Measurements from ENCODE around the gene AGPAT2. TPM values are rescaled to one million over a fixed set of nuclear protein-coding genes. Genes with fewer than 3 reads are reported as not detected.
A peak's percentile ranks its signal among the peaks of the same experiment; 100 is the strongest.

Gene AGPAT2
- total and polyA plus RNA-seq, 2 donors (not counting 1 experiment from before 2014, with no cell fraction given): 25.1 to 28.4 TPM

GRCh38 chr9:136733611-136734010, 46.4 kb upstream of the AGPAT2 start:
- H3K27me3 Mint-ChIP-seq: no peaks in the 10 kb centered on the region
- H3K27ac Mint-ChIP-seq: peak overlapping the region; percentile 47
- intact Hi-C loops (cut with micrococcal nuclease): no loop called here
- CTCF ChIA-PET: no interaction called here
- Histone ChIP-seq H3K4me1 (ENCODE audit: control insufficient read depth in 2 of 2, insufficient read depth in 2 of 2, low read length in 2 of 2) (peaks cover 5 to 9% of the 10 kb centered on the region in 2 donors), H3K9ac (ENCODE audit: low read length) (no peak overlapping the region), H3K27ac (ENCODE audit: low read length in 2 of 2) (no peak overlapping the region), H3K27me3 (replicated peaks in 1 of 4; ENCODE audit: control extremely low read depth in 1 of 4, control insufficient read depth in 3 of 4, insufficient read depth in 4 of 4, low read length in 3 of 4) (no peaks in the 10 kb centered on the region), H3K9me3 (ENCODE audit: control extremely low read depth in 1 of 3, control insufficient read depth in 2 of 3, insufficient read depth in 1 of 3, low read length in 2 of 3) (no peaks in the 10 kb centered on the region), H4K20me1 (ENCODE audit: control insufficient read depth, insufficient read depth, low read length, poor library complexity, severe bottlenecking) (peaks cover 5% of the 10 kb centered on the region), H3K4me3 (ENCODE audit: control extremely low read depth in 1 of 5, extremely low read depth in 1 of 5, insufficient read depth in 1 of 5, low read depth in 2 of 5, low read length in 4 of 5) (no peak overlapping the region), H3K79me2 (ENCODE audit: control insufficient read depth, insufficient read depth, low read length) (no peaks in the 10 kb centered on the region), H2AFZ (ENCODE audit: insufficient read depth, low read depth, low read length, poor library complexity, severe bottlenecking) (no peak overlapping the region), H3K36me3 (replicated peaks in 1 of 2; ENCODE audit: control extremely low read depth in 1 of 2, control insufficient read depth in 1 of 2, extremely low read depth in 1 of 2, insufficient read depth in 2 of 2, low read length in 1 of 2) (peaks cover 0 to 6% of the 10 kb centered on the region in 2 experiments), H3K4me2 (replicated peaks; ENCODE audit: low read depth, low read length, poor library complexity, severe bottlenecking) (no peak overlapping the region)
- ATAC-seq (ENCODE audit: low read depth) (no peak), DNase-seq (no peak)
- POLR2A ChIA-PET: no interaction called here
- no peaks in the 10 kb centered on the region for H3K9me3 Mint-ChIP-seq (ENCODE audit: insufficient read depth)
- peaks cover 18% of the 10 kb centered on the region for H3K4me1 Mint-ChIP-seq
- 97% methylated on average over 12 of the region's 12 CpGs for WGBS (ENCODE audit: insufficient coverage)
- H3K4me3 Mint-ChIP-seq: no peak overlapping the region
- TF ChIP-seq CTCF (IDR thresholded peaks at IDR 0.05) (no peak), EZH2 (IDR thresholded peaks at IDR 0.05; ENCODE audit: borderline replicate concordance, insufficient read depth, low read depth, low read length, poor library complexity, severe bottlenecking) (no peak)

DNA sequence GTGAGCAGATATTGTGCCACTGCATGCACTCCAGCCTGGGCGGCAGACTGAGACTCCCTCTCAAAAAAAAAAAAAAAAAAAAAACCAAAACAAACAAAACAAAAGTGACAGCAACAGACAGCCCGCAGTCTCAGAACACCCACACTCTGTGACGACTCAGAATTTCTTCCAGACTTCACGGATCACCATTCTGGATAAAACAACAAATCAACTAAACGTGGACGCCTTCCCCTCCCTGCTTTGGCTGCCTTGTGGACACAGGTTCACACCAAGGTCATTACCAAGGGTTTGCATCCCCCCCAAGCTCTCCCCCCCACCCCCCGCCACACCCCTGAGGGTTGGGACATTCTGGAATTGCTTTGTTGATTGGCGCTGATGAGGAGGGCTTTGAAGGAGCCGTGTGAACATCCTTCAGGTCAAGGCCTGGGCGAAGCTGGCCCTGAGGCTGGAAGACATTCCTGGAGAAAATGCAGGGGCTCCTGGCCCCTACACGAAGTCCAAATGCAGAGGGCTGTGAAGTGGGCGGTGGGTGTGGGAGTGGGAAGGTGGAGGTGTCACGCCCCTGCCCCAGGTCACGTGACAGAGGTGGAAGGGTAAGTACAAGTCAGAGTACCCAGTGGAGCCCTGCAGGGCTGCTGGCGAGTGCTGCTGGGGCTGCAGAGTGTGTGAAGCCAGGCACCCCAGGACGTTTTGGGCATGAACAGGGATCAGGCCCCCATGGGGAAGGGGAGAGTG, 45.4 kb upstream of the AGPAT2 start:
- Mint-ChIP-seq H3K9me3 (ENCODE audit: insufficient read depth) (no peaks in the 10 kb centered on the region), H3K27me3 (no peaks in the 10 kb centered on the region), H3K27ac (peak overlapping the region; percentile 26), H3K4me1 (peaks cover 18% of the 10 kb centered on the region), H3K4me3 (no peak overlapping the region)
- ATAC-seq (ENCODE audit: low read depth) (no peak), DNase-seq (no peak)
- Histone ChIP-seq H2AFZ (ENCODE audit: insufficient read depth, low read depth, low read length, poor library complexity, severe bottlenecking) (no peak overlapping the region), H3K4me3 (ENCODE audit: control extremely low read depth in 1 of 5, extremely low read depth in 1 of 5, insufficient read depth in 1 of 5, low read depth in 2 of 5, low read length in 4 of 5) (no peak overlapping the region), H4K20me1 (ENCODE audit: control insufficient read depth, insufficient read depth, low read length, poor library complexity, severe bottlenecking) (peaks cover 3% of the 10 kb centered on the region), H3K79me2 (ENCODE audit: control insufficient read depth, insufficient read depth, low read length) (peaks cover 3% of the 10 kb centered on the region), H3K27me3 (replicated peaks in 1 of 4; ENCODE audit: control extremely low read depth in 1 of 4, control insufficient read depth in 3 of 4, insufficient read depth in 4 of 4, low read length in 3 of 4) (no peaks in the 10 kb centered on the region), H3K36me3 (replicated peaks in 1 of 2; ENCODE audit: control extremely low read depth in 1 of 2, control insufficient read depth in 1 of 2, extremely low read depth in 1 of 2, insufficient read depth in 2 of 2, low read length in 1 of 2) (no peaks in the 10 kb centered on the region), H3K27ac (ENCODE audit: low read length in 2 of 2) (no peak overlapping the region), H3K9me3 (ENCODE audit: control extremely low read depth in 1 of 3, control insufficient read depth in 2 of 3, insufficient read depth in 1 of 3, low read length in 2 of 3) (no peaks in the 10 kb centered on the region), H3K9ac (ENCODE audit: low read length) (no peak overlapping the region), H3K4me1 (ENCODE audit: control insufficient read depth in 2 of 2, insufficient read depth in 2 of 2, low read length in 2 of 2) (peaks cover 5 to 12% of the 10 kb centered on the region in 2 donors), H3K4me2 (replicated peaks; ENCODE audit: low read depth, low read length, poor library complexity, severe bottlenecking) (no peak overlapping the region)
- CTCF ChIA-PET: interaction anchor here (0.6 to 1.6 kb wide), 2 partner anchors 23 to 388 kb away, joined by 3 read pairs; no protein-coding TSS in a partner anchor
- TF ChIP-seq EZH2 (IDR thresholded peaks at IDR 0.05; ENCODE audit: borderline replicate concordance, insufficient read depth, low read depth, low read length, poor library complexity, severe bottlenecking) (no peak), CTCF (IDR thresholded peaks at IDR 0.05) (no peak)
- POLR2A ChIA-PET: interaction anchor here (0.6 kb wide), 2 partner anchors 57 to 501 kb away, joined by 4 to 5 read pairs; no protein-coding TSS in a partner anchor
- 82% methylated on average over 13 of the region's 16 CpGs for WGBS (ENCODE audit: insufficient coverage)
- intact Hi-C loops (cut with micrococcal nuclease): no loop called here

Data from B cell (primary cell).